Renal cortex interstitium (tissue), 11 donors: ENCODE measurements around the gene CYTL1. TPM values are rescaled to one million over a fixed set of nuclear protein-coding genes. Genes with fewer than 3 reads are reported as not detected.

ENCODE experiments used
- DNase-seq, 11 donors: peaks; one replicate each; pipeline ENCODE4 v3.0.0-alpha.2; 2013; ENCODE audit warnings: low read depth in 9 of 11, low spot score in 4 of 11; ENCODE audit errors: extremely low read depth in 1 of 11
- polyA plus RNA-seq, 3 donors: library from polyadenylated mRNA; unstranded; fragments of 120-200 nt; gene quantifications; one replicate each; pipeline ENCODE4 v1.2.1, GENCODE V29; 2013; ENCODE audit not compliant: insufficient read length in 3 of 3

The CYTL1 gene
- polyA plus RNA-seq, 3 donors = 7.5 to 9.2 (median 8.6) TPM

DNA sequence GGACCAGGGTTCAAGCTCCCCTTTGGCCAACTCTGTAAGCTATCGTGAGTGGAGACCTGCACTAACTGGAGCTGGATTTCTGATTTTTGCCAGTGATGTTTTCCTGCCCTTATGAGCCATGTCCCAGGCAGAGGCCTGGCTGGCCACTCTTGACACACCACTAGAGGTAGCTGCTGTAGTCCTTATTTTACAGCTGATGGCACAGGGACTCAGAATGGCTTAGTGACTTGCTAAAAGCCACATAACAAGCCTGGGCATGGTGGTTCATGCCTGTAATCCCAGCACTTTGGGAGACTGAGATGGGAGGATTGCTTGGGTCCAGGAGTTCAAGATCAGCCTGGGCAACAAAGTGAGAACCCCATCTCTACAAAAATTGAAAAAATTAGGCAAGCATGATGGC, 33.4 kb downstream of the CYTL1 start:
- no peak for DNase-seq

DNA sequence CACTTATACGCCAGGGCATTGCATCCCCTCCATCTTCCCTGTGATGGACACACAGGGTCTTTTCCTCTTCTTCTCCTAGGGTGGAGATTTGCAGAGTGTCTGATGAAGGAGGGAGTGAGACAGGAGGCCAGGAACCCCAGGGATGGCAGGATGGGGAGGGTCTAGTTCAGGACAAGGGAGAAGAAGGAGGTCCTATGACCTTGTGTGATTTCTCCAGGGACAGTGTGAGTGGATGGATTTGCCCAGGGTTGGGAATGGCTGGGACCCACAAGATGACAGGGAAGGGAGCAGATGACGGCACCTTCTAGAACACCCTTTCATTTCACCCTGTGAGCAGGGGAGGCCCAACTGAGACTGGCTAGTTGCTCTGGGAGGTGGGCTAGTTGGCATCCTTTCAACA, 34.2 kb downstream of the CYTL1 start:
- DNase-seq = no peak

DNA sequence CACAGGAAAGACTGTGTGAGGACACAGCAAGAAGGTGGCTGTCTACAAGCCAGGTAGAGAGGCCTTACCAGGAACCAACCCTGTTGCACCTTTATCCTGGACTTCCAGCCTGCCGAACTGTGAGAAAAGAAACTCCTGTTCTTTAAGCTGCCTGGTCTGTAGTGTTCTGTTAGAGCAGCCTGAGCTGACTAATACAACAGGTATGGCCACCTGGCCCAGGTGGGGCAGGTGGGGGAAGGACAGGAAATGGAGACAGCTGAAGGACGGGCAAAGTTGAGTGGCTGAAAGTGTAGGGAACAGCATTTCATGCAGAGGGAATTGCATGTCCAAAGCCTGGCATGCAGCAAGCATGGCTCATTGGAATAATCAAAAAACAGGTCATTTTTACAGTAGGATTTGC, 35.1 kb downstream of the CYTL1 start:
- no peak for DNase-seq

DNA sequence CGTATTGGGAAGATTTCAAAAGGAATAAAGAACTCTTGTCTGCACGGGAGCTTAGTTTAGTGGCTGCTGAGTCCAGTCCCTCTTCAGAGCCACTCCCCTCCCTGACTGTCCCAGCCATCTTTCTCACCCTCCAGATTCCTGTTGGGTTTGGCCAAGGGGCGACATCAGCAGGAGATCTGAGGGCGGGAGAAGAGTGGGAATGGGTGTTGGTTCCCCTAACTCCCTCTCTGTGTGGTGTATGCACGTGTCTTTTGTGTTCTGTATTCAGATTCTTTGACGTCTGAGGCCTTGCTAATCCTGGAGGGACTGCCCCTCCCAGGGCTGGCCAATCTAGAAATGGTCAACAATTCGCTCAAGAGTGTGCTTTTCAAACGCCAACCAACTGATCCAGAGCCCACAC, 37.4 kb downstream of the CYTL1 start:
- no peak for DNase-seq

DNA sequence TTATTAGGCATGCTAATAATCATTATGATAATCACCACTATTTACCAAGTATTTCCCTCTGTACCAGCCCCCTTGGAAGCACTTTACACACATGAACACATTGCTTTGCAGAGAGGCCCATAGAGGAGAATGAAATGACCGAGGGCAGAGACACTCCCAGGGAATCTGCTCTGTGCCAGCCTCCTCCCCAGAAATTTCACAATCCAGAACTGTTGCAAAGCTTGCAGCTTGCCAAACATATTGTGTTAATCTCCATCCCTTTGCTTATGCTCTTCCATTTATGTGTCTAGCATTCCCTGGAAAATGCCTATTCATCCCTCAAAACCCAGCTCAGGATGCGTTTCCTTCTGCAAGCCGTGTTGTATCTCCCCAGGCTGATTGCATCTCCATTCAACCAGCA, 37.8 kb downstream of the CYTL1 start:
- DNase-seq = no peak

DNA sequence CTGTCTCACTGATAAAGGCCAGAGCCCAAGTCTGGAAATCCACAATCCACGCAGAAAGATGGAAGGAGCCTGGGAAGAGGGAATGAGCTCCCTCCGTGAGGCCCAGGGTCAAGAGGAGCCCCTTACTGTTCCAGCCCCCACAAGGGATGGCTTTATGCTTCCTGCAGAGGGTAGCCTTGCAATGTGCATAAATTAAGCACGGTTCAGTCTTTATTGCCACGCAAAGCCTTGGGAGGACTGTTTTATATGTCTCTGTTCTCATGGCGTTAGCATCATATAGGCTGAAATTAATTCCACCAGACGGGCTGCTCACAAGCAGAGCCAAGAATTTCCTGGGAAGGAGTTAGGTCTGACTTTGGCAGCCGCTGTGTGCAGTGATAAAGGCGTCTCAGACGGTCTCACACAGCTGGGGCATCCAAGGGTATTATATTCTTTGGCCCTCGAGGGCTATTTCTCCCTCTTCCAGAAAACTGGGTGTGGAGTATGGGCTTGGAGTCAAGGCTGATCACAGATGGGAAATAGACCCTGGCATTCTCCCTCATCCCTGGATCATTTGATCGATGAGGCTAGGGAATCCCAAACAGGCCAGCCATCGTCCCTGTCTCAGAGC, 38.5 kb downstream of the CYTL1 start:
- no peak for DNase-seq

DNA sequence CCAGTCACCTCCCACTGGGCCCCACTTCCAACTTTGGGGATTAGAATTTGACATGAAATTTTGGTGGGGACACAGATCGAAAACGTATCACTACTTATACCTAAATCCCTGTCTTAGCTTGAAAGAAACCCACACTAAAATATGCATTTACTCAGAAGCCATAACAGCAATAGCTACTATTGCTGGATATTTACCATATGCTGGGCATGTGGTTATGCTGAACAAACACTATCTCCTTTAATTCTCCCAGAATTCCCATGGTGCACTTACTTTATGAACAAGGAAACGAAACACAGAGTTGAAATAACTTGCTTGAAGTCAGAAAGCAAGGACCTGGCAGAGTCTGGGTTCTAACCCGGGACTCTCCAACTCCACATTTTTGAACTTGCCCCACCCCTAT, 39.3 kb downstream of the CYTL1 start:
- no peak for DNase-seq

DNA sequence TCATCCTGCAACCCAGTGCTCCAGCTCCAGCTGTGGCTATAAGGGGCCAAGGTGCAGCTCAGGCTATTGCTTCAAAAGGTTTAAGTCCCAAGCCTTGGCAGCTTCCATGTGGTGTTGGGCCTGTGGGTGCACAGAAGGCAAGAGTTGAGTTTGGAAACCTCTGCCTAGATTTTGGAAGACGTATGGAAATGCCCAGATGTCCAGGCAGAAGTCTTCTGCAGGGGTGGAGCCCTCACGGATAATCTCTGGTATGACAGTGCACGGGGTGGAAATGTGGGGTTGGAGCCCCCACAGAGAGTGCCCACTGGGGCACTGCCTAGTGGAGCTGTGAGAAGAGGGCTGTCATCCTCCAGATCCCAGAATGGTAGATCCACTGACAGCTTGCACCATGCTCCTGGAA, 44.5 kb downstream of the CYTL1 start:
- no peak for DNase-seq

DNA sequence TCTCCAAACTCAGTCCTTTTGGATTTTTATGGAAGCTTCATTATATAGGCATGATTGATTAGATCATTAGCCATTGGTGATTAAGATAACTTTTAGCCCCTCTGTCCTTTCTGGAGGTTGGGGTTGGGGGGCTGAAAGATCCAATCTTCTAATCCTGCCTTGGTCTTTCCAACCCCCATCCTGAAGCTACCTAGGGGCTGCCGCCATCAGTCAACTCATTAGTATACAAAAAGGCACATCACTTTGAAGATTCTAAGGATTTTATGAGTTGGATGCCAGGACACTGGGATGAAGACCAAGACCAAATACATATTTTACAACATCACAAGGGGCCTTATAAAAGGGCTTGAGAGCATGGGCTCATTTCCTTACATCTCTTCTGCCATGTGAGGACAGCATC, 47.5 kb downstream of the CYTL1 start:
- no peak for DNase-seq

DNA sequence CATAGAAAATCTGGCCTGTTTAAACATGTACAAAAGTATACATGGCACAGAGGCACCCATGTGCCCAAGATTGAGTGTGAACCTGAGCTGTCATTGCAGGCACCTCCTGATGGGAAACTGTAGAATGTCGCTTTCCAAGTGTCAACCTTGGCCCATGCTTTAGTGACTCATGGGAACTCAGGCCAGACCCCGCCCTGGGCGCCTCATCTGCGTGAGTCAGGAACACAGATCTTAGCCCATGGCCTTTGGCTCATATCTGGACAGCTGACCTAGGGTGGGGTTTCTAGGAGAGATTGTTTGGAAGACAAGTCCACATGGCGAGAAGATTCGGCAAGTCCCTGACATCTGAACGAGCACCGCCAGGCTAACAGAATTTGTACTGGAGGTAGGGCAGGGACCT, 50.0 kb downstream of the CYTL1 start:
- no peak for DNase-seq

DNA sequence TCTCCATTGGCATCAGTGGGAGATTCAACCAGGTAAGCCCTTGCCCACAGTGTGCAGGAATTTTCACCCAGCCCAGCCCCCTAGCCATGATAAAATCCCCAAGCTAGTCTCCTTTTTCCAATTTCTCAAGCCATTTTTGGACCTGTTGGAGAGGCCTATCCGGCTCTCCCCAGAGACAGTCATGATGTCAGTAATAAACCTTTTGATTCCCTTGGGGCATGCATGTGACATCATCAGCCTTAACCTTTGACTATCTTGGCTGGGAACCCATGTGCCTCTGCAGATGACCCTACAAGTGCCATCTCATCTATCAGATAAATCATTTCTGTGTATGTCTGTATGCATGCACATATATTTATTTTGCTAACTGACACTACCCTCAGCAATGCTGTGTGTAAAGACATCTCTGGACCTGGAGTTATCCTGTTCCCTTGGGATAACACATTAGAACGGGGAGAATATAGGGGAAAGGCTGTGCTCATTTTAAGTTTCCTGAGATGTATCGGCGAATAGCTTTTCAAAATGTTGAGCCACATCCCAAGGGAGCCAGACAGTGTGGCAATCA, 51.0 kb downstream of the CYTL1 start:
- no peak for DNase-seq

Other genes starting within 250 kb of the CYTL1 start
- gene MSX1, start 159.8 kb downstream of the CYTL1 start, polyA plus RNA-seq = 1 to 10 TPM in 2 of 3 donors, under 1 TPM in 1; 0.61 to 1.4 (median 1.4) TPM
- gene STK32B, start 32.0 kb upstream of the CYTL1 start, polyA plus RNA-seq = 10 to 100 TPM in 1 of 3 donors, 1 to 10 TPM in 2; 7.6 to 10.2 (median 9.2) TPM